GM04504 (cell line): ENCODE results near the gene OTUD1.

Experiments
- DNase-seq: peaks from one replicate; pipeline ENCODE4 v3.0.0-alpha.2; 2012; ENCODE audit warnings: low read depth

OTUD1 gene

DNA sequence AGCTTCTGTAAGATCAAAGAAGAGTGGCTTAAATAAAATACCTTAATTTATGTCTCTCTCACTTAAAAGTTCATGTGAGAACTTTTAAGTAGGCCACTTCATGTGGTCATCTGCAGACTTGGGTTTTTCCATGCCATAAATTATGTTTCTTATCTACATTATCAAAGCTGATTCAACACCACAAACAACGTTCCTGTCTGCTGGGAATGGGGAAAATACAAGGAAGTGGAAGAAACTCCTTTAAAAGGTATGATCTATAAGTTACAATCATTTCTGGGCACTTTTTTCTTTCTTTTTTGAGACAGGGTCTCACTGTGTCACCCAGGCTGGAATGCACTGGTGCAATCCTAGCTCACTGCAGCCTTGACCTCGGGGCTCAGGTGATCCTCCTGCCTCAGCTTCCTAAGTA, 16.9 kb upstream of the OTUD1 start:
- no peak for DNase-seq

DNA sequence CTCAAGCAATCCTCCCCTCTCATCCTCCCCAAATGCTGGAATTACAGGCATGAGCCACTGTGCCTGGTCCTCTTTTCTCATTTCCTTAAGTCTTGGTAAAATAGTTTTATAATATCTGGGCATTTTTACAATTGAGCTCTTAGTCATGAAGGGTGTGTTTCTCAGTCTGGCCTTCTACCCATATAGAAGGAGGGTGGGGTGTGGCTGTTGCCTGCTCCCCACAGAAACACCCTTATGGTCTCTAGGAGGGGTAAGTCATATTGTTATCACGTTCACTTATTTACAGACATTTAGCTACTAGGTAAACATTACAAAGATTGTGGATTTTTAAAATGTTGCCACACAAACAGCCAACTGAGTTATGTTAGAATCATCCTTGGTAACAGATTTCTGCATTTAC, 6.7 kb upstream of the OTUD1 start:
- DNase-seq: no peak

DNA sequence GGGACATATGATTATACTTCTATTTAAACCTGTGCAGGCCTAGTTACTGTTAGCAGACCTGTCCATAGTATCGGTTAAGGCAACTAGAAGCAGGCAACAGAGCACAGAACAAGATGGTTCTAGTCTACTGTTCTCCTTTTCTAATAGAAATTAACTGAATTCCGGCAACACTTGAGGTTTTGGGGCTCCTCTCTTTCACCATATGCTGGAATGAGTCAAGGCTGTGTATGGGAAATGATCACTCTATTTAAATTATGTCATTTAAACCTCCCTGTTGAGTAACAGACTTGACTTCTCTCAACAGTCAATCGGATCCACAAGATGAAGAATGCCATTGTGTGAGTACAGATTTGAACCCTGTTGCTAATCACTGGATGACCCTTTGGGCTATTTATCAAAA, 6.2 kb upstream of the OTUD1 start:
- DNase-seq: no peak

DNA sequence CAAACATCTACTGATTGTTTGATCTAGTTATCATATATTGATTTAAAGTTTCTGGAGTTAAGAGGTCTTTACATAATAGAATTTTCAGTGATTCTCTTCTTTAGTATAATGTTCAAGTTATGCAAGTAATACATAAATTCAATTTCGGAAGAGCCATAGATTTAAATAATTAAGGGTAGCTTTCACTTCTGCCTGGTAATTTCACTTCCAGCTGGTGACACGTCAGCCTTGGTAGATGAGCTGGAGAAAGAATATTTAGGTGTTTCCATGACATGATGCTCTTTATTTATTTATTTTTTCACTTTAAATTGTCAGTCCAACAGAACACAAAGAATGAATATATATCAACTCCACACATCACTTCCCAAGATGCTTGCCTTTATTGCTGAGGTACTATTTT, 5.2 kb upstream of the OTUD1 start:
- no peak for DNase-seq

DNA sequence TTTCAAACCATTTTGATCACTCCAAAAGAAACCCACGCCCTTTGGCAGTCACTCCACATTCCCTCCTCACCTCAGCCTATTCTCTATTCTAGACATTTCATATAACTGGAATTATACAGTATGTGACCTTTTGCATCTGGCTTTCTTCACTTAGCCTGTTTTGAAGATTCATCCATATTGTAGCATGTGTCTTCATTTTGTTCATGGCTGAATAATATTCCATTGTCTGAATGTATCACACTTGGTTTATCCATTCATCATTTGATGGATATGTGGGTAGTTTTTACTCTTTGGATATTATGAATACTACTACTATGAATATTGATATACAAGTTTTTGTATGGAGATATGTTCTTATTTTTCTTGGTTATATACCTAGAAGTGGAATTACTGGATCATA, 3.5 kb upstream of the OTUD1 start:
- no peak for DNase-seq

DNA sequence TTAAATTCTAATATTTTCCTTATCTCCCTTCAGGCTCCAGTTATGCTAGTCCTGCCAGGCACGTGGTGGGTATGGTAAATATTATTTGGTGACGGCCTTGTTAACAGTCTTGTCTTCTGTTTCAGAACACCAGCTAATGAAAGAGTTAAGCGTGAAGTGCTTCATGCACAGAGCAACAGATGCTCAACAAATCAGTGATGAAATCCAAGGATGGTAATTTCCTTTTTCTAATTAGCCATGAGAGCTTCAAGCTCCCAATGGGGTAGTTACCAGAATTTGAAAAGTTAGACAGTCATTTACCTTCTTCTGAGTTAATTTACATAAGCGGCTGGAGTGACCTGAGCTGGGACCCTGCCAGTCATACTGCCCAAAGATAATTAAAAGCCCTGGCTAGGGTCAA, 1.9 kb upstream of the OTUD1 start:
- no peak for DNase-seq

DNA sequence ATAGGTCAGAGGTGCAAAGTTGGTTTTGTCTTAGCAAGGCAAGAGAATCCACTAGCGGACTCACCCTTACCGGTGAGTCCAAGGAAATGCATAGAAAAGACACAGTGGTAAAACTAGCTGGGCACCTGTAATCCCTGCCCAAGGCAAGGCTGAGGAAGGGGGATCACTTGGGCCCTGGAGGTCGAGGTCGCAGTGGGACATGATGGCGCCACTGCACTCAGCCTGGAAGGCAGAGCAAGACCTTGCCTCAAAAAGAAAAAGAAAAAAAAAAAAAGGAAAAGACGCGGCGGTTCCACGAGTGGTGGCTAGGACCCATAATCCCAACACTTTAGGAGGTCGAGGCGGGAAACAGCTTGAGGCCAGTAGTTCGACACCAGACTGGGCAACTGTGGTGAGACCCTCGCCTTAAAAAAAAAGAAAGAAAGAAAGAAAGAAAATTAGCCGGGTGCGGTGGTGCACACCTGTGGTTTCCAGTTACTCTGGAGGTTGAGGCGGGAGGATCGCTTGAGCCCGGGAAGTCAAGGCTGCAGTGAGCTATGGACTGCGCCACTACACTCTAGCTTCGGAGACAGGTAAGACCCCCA, 820 bp upstream of the OTUD1 start:
- no peak for DNase-seq

DNA sequence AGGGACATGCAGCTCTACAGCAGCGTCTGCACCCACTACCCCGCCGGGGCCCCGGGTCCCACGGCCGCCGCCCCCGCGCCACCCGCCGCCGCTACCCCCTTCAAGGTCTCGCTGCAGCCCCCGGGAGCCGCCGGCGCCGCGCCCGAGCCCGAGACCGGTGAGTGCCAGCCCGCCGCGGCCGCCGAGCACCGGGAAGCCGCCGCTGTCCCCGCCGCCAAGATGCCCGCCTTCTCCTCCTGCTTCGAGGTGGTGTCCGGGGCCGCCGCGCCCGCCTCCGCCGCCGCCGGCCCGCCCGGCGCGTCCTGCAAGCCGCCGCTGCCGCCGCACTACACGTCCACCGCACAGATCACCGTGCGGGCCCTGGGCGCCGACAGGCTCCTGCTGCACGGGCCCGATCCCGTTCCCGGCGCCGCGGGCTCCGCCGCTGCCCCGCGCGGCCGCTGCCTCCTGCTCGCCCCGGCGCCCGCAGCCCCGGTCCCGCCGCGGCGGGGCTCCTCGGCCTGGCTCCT, 631 bp downstream of the OTUD1 start:
- DNase-seq: no peak

DNA sequence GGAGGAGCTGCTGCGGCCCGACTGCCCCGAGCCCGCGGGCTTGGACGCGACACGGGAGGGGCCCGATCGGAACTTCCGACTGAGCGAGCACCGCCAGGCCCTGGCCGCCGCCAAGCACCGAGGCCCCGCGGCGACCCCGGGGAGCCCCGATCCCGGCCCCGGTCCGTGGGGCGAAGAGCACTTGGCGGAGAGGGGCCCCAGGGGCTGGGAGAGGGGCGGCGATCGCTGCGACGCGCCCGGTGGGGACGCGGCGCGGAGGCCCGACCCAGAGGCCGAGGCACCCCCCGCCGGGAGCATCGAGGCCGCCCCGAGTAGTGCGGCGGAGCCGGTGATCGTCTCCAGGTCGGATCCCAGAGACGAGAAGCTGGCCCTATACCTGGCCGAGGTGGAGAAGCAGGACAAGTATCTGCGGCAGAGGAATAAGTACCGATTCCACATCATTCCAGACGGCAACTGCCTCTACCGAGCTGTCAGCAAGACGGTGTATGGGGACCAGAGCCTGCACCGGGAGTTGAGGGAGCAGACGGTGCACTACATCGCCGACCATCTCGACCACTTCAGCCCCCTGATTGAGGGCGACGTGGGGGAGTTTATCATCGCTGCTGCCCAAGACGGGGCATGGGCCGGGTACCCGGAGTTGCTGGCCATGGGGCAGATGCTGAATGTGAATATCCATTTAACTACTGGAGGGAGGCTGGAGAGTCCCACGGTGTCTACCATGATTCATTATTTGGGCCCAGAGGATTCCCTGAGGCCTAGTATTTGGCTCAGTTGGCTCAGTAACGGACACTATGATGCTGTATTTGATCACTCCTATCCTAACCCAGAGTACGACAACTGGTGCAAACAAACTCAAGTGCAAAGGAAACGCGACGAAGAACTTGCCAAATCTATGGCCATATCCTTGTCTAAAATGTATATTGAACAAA, 1.4 kb downstream of the OTUD1 start:
- DNase-seq: no peak

DNA sequence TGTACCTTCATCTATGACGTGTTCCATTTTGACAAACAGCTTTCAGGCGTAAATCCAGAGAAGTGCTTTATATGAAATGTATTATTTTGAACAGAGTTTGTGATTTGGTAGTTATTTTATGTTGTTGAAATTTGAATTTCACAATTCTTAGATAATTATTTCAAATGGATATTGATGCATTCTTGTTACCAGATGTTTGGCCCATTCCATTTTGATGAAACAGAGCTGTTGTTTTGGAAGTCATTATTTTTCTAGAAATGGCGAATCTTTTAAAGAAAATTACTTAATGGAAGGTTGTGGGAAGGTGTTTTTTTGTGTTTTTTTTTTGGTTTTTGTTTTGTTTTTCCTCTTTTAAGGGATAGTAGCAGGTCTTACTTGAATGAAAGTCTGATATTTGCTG, 2.4 kb downstream of the OTUD1 start:
- no peak for DNase-seq

DNA sequence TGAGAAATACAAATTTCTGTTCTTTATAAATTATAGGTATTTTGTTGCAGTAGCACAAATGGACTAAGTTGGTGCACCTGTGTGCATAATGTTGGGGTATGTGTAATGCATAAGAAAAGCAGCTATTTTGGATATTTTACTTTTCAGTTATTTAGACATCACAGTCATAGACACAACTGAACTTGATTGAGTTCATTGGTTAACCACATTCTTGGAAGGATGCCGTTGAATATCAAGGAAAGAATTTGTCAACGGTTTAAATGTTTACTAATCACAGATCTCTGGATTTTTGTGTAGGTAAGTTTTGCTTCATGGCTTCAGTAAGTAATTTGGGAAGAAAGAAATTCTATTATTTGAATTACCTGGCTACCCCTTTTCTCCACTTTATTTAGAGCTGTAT, 4.1 kb downstream of the OTUD1 start:
- DNase-seq: no peak

DNA sequence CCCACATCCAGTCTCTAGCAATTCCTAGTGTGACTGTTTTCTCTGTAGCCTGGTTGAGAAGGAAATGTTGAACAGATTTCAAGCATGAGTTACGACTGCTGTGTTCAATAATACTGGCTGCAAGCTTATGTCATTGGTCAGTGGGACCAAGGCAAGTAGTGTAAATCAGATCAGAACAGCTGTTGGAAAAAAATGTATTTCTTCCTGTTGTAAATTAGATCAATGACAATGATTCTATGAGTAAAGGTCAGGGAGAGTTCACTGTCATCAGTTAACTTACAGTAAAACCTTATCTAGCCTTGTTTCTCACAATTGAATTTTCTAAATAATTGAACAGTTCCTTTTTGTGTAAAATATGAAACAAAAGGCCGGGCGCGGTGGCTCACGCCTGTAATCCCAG, 6.7 kb downstream of the OTUD1 start:
- no peak for DNase-seq

DNA sequence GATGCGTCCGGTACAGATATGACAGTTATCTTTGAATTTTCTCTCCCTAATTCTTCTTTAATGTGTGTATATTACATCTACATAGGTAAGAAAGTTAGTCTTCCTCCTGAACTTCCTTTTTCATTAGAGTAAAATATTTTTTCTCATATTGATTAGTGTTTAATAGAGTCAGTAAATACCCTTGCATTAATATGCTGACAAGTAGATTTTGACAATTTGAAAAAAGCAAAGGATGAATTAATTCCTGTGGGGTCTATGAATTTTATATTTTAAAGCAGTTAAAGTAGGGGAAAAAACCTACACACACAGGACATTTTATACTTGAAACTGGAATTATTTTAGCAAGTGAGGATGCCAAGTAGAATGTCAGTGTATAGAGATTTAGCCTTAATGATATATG, 9.4 kb downstream of the OTUD1 start:
- DNase-seq: no peak

DNA sequence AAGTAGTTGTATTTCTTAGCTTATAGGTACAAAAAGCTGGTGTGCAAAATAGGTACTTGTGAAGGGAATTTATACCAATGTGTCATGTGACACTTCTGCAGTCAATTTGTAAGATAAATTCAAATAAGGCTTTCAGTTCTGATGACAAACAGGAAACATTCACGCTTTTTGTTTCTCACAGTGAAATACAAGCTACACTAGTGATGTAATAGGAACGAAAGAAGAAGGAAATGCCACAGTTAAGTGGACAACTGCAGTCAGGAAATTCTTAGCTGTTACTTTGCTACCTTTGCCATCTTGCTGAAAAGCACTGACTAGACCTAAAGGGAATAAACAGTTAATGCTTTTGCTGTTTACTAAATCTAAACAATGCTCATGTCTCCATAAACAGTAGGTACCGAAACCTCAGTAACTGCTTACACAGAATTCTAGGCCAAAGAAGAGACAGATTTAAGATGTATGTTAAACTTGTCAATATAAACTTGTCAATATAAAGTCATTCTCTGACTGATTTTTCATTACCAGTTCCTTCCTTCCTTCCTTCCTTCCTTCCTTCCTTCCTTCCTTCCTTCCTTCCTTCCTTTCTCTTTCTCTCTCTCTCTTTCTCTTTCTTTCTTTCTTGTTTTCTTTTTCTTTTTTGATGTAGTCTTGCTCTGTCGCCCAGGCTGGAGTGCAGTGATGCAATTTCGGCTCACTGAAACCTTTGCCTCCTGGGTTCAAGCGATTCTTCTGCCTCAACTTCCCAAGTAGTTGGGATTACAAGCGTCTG, 10.1 kb downstream of the OTUD1 start:
- no peak for DNase-seq

DNA sequence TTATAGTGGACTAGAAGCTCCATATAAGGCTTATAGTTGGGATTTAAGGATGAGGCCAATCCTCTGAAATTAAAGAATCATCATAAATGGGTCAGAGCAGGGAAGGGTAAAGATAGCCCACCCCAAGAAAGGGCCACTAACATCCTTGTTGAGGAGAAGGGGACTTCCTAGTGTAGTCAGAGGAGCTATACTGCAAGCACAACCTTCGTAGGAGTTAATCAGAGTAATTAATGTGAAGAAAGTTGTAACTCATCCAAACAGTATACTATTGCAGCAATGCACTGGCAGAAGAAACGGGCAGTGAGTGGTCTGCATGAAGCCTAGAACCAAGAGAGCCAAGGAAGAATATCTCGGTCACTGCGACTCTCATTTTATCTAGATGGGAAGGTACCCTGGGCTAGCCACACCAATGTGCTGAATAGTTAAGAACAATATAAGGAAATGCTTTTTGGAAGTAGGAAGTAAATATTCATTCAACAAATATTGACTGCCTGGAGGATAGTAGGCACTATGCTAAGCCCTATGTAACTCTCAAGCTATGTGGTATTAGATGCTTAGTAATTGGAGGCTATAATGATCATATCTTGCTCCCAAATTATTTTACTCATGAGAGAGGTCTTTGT, 13.3 kb downstream of the OTUD1 start:
- no peak for DNase-seq

DNA sequence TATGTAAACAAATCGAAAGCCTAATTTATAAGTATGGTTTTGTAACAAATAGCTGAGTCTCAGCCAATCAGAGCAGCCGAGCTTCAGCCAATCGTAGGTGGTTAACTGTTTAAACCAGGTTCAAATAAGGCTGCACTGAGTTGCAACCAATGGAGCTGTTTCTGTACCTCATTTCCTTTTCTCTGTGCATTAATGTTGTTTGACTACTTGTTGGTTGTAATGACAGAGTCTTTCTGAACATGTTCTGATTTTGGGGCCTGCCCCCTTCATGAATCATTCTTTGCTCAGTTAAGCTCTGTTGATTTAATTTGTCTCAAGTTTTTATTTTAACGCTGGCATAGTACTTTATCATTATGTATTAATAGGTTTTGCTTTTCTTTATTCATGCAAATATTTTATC, 14.6 kb downstream of the OTUD1 start:
- no peak for DNase-seq

DNA sequence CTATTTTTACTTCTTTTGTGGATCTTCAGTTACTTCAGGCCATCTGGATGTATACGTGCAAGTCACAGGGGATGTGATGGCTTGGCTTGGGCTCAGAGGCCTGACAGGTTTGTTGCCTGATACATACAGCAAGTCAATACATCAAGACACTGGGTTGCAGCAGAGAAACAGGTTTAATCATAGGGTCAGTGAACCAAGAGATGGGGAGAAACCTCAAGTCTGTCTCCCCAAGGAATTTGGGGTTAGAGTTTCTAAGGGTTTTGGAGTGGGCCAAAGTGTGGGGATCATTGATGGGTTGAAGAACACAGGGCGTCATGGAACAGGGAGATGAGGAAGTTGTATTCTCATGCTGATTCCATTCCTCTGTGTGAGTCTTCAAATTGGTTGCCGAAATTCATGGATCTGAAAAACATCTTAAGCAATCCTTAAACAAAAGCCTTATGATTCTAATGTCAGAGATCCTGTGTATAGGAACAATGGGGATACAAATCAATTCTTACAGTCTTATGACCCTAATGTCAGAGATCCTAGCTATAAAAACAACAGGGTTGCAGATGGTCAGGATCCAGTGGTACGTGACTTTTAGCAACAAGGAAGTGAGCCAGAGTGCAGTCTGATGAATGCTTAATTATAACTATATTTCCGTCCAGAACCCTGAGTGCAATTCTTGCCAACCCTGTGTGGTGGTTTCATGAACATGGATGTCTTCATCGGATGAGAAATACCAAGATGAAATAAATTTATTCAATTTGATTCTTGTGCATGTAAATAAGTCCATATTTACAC, 18.9 kb downstream of the OTUD1 start:
- DNase-seq: no peak

DNA sequence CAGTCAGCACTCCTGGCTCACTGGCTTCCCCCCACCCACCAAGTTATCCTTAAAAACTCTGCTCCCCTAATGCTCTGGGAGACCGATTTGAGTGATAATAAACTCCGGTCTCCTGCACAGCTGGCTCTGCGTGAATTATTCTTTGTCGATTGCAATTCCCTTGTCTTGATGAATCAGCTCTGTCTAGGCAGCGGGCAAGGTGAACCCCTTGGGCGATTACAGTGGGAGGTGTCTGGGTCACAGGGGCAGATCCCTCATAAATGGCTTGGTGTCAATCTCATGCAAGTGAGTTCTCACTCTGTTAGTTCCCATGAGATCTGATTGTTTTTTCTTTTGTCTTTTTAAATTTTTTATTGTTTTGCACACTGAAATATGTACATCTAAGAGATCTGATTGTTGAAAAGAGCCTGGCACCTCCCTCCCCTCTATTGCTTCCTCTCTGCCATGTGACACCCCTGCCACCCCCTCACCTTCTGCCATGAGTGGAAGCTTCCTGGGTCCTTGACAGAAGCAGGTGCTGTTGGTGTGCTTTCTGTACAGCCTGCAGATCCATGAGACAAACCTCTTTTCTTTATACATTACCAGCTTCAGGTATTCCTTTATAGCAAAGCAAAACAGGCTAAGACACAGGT, 20.5 kb downstream of the OTUD1 start:
- DNase-seq: no peak

DNA sequence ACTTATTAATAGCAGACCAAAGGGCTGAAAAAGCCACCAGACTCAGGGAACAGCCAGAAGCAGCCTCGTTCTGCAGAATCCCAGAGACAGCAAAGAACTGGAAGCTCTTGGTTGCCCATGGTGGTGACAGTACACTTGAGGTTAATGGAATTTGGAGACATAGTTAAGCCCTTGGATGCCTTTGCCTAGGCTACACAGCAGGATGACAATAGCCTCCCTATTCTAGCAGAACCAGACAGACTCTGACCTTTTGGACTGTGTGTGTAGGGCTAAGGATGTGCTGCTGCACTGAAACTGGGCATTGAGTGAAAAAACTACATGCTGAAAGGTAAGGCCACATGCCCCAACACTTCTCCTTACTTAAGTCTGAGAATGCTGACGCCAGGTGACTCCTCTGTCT, 22.7 kb downstream of the OTUD1 start:
- DNase-seq: no peak

DNA sequence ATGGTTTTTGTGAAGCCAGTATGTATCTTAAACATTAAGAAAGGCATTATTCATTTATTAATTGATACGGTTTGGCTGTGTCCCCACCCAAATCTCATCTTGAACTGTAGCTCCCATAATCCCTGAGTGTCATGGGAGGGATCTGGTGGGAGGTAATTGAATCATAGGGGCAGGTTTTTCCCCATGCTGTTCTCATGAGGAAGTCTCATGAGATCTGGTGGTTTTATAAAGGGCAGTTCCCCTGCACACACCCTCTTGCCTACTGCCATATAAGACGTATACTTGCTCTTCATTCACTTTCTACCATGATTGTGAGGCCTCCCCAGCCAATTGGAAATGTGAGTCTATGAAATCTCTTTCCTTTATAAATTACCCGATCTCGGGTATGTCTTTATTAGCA, 28.1 kb downstream of the OTUD1 start:
- DNase-seq: no peak

DNA sequence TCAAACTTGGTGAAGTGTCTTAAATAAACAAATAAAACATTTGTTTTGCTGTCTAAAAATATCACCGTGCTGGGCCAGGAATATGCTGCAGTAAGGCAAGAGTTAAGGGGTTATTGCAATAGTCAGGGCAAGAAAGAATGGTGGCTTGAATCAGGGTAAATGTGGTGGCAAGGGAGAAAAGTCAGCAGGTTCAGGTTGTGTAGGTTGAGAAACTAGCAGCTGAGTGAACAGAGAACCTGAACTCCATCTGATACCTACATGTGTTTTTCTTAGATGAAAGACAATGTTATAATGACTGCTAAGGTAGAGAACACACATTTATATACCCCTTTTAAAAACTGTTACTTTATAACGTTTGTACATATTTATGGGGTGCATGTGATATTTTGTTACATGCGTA, 28.7 kb downstream of the OTUD1 start:
- DNase-seq: no peak
